Measurements from ENCODE around the gene LAMC1. TPM values are rescaled to one million over a fixed set of nuclear protein-coding genes. Genes with fewer than 3 reads are reported as not detected.

LAMC1 gene
- total and polyA plus RNA-seq, 3 donors from 2014 or later, result 64.5 to 112 (median 106) TPM

DNA sequence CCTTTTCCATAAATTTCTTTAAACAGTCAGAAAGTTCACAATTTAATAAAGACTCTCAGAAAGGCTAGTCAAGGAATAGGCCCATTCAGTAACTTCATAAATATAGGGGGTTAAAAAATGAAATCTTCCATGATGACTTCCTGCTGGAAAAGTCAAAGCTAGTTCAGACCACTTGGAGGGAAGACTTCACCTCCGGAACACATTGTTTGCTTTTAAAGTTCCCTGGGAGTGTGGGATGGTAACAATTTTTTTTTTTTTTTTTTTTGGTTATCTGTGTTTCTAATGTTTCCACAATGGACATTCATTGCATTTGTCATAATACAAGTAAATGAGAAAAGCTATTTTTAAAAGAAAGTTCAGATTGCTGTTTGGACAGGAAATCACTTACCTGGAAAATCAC, 144.5 kb downstream of the LAMC1 start:
- Histone ChIP-seq H3K4me3 (no peak overlapping the region), H3K36me3 (ENCODE audit: low read depth, missing control alignments) (no peaks in the 10 kb centered on the region), H3K9me3 (no peaks in the 10 kb centered on the region), H3K4me1 (no peaks in the 10 kb centered on the region), H3K27ac (no peak overlapping the region), H3K27me3 (no peaks in the 10 kb centered on the region)
- no peak for TF ChIP-seq POLR2A (IDR thresholded peaks at IDR 0.05)
- TF ChIP-seq, protein P1, sequence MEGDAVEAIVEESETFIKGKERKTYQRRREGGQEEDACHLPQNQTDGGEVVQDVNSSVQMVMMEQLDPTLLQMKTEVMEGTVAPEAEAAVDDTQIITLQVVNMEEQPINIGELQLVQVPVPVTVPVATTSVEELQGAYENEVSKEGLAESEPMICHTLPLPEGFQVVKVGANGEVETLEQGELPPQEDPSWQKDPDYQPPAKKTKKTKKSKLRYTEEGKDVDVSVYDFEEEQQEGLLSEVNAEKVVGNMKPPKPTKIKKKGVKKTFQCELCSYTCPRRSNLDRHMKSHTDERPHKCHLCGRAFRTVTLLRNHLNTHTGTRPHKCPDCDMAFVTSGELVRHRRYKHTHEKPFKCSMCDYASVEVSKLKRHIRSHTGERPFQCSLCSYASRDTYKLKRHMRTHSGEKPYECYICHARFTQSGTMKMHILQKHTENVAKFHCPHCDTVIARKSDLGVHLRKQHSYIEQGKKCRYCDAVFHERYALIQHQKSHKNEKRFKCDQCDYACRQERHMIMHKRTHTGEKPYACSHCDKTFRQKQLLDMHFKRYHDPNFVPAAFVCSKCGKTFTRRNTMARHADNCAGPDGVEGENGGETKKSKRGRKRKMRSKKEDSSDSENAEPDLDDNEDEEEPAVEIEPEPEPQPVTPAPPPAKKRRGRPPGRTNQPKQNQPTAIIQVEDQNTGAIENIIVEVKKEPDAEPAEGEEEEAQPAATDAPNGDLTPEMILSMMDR (IDR thresholded peaks at IDR 0.05), result no peak
- intact Hi-C loops (cut with DNase I; ENCODE audit: low total_unique reads), result no loop called here
- 40 to 72% methylated on average over 1 of the region's 1 CpG for WGBS, 2 donors
- no peak for DNase-seq

DNA sequence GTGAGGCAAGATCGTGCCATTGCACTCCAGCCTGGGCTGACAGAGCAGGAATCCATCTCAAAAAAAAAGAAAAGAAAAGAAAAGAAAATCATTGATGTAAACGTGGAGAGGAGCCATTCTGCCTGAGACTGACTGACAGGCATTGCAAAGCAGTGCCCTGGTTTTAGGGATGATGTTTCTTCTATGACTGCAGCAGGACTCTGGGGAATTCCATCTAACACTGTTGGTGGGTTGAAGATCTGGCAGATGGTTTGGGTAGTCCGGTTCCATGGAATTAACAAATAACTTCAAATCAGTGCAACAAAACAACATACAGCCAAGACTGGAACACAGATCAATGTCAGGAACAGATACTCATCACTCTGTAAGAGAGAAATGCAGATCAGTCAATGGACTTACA, 145.1 kb downstream of the LAMC1 start:
- Histone ChIP-seq H3K27me3 (no peaks in the 10 kb centered on the region), H3K4me3 (no peak overlapping the region), H3K36me3 (ENCODE audit: low read depth, missing control alignments) (no peaks in the 10 kb centered on the region), H3K27ac (no peak overlapping the region), H3K9me3 (no peaks in the 10 kb centered on the region), H3K4me1 (no peaks in the 10 kb centered on the region)
- no peak for DNase-seq
- WGBS, 2 donors, result 54 to 73% methylated on average over 3 of the region's 3 CpGs
- no peak for TF ChIP-seq POLR2A (IDR thresholded peaks at IDR 0.05)
- TF ChIP-seq, protein P1 (IDR thresholded peaks at IDR 0.05), result no peak
- intact Hi-C loops (cut with DNase I; ENCODE audit: low total_unique reads), result no loop called here

DNA sequence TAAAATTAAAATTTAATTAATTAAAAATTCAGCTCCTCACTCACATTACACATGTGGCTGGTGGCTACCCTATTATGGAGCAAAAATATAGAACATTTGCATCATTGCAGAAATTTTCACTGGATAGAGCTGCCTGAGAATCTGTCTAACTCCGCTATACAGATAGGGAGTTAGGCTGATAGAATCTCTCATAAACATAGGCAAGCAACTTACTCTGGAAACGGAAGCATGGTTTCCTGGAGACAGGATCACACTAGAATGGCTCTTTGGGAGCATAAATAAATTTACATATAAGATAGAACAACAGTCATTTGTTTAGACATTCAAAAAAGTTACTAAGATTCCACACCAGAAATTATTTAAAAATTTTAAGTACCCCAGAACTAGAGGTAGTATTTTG, 150.6 kb downstream of the LAMC1 start:
- Histone ChIP-seq H3K4me3 (no peak overlapping the region), H3K27ac (no peak overlapping the region), H3K9me3 (no peaks in the 10 kb centered on the region), H3K36me3 (ENCODE audit: low read depth, missing control alignments) (no peaks in the 10 kb centered on the region), H3K27me3 (no peaks in the 10 kb centered on the region), H3K4me1 (no peaks in the 10 kb centered on the region)
- no peak for TF ChIP-seq POLR2A (IDR thresholded peaks at IDR 0.05)
- TF ChIP-seq, protein P1 (IDR thresholded peaks at IDR 0.05), result no peak
- DNase-seq, result no peak
- WGBS, 2 donors, result 83 to 86% methylated on average over 2 of the region's 2 CpGs
- intact Hi-C loops (cut with DNase I; ENCODE audit: low total_unique reads), result no loop called here

DNA sequence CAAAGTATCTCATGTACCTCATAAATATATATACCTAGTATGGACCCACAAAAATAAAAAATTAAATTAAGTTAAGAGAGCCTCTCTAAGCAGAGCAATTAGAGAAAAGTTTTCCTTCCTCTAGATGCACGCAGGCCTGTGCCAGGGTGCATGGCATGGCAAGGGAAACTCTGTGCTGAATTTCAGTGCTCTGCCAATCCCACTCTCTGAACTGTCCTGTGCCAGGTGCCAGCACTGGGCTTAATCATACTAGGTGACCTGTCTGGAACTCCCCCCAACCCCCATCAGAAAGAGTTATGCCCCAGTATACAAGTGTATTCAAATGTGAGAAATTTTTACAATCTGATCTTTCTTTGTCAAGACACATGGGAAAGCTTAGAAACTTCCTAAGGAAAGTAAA, 152.4 kb downstream of the LAMC1 start:
- TF ChIP-seq POLR2A (IDR thresholded peaks at IDR 0.05), result no peak
- TF ChIP-seq, protein P1 (IDR thresholded peaks at IDR 0.05), result no peak
- intact Hi-C loops (cut with DNase I; ENCODE audit: low total_unique reads), result no loop called here
- Histone ChIP-seq H3K27ac (no peak overlapping the region), H3K9me3 (no peaks in the 10 kb centered on the region), H3K4me1 (peaks cover 7% of the 10 kb centered on the region), H3K4me3 (no peak overlapping the region), H3K36me3 (ENCODE audit: low read depth, missing control alignments) (no peaks in the 10 kb centered on the region), H3K27me3 (no peaks in the 10 kb centered on the region)
- WGBS, 2 donors, result 84 to 97% methylated on average over 1 of the region's 1 CpG
- no peak for DNase-seq

DNA sequence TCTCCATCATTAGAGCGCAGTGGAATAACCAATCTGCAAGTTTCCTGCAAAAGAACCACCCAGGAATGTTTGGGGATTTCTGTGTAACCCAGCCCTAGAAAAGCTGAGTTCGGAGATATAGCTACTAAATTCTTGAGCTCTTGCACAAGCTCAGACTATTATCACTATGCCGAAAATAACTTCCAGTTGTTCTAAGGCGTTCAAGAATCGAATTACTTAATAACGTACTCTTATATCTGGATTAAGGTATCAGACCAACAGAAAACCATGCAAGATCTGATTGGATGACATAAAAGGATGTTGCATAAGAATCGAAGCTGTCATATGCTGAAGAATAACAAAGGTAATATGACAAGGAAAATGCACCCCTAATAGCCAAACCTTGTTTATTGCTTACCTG, 155.3 kb downstream of the LAMC1 start:
- DNase-seq, result no peak
- TF ChIP-seq, protein P1 (IDR thresholded peaks at IDR 0.05), result no peak
- TF ChIP-seq POLR2A (IDR thresholded peaks at IDR 0.05), result no peak
- H3K9me3 ChIP-seq, result no peaks in the 10 kb centered on the region
- peaks cover 10% of the 10 kb centered on the region for H3K4me1 ChIP-seq
- H3K27me3 ChIP-seq, result no peaks in the 10 kb centered on the region
- no peaks in the 10 kb centered on the region for H3K36me3 ChIP-seq (ENCODE audit: low read depth, missing control alignments)
- no peak overlapping the region for H3K27ac ChIP-seq
- no peak overlapping the region for H3K4me3 ChIP-seq
- intact Hi-C loops (cut with DNase I; ENCODE audit: low total_unique reads), result no loop called here
- WGBS, 2 donors, result 78 to 92% methylated on average over 7 of the region's 7 CpGs
